K562 (cell line): Measurements from ENCODE around the gene SLC12A6.

Experiments
- BRF2 ChIP-seq: IDR thresholded peaks from 3 replicates; pipeline ENCODE4 v1.6.1; 2011; ENCODE audit warnings: borderline replicate concordance, mild to moderate bottlenecking; ENCODE audit not compliant: insufficient read length, insufficient read depth
- CTCF ChIP-seq, 3 experiments: IDR thresholded peaks in 2 of 3; conservative IDR thresholded peaks in 1 of 3; 2 replicates each; pipeline ENCODE4 v1.5.1; 2011 to 2012; ENCODE audit warnings: low read length in 3 of 3, mild to moderate bottlenecking in 3 of 3, control low read depth in 2 of 3, improper control_type of control experiment in 1 of 3, inconsistent platforms in 1 of 3, low read depth in 1 of 3, mixed read lengths in 1 of 3, moderate library complexity in 1 of 3; ENCODE audit not compliant: insufficient read depth in 2 of 3
- E2F4 ChIP-seq: sonication (generic); formaldehyde crosslinking; IDR thresholded peaks from 2 replicates; pipeline ENCODE4 v1.8.0; 2022; ENCODE audit warnings: mild to moderate bottlenecking, low read depth, missing genetic modification reagents
- EP300 ChIP-seq: IDR thresholded peaks from 2 replicates; pipeline ENCODE4 v1.6.1; 2012; ENCODE audit warnings: low read length, improper control_type of control experiment
- EZH2 ChIP-seq: IDR thresholded peaks from 2 replicates; pipeline ENCODE4 v1.6.1; 2012; ENCODE audit warnings: low read depth, mild to moderate bottlenecking, inconsistent platforms, low read length, borderline replicate concordance
- FOXK1 ChIP-seq: sonication (generic); formaldehyde crosslinking; IDR thresholded peaks from 2 replicates; pipeline ENCODE4 v1.8.0; 2022; ENCODE audit warnings: missing genetic modification reagents, mild to moderate bottlenecking, borderline replicate concordance
- FOXM1 ChIP-seq, 2 experiments: fragments of 450-650 bp in 1 of 2; sonication (generic) in 1 of 2; formaldehyde crosslinking in 1 of 2; IDR thresholded peaks; 2 replicates each; pipeline versions ENCODE4 v1.6.1 to v1.9.0; 2017 to 2022; ENCODE audit warnings: low read depth in 2 of 2, mild to moderate bottlenecking in 2 of 2, missing genetic modification reagents in 1 of 2, moderate library complexity in 1 of 2
- HNRNPLL ChIP-seq: fragments of 200-400 bp; formaldehyde crosslinking; IDR thresholded peaks from 2 replicates; pipeline ENCODE4 v1.6.1; 2017; ENCODE audit warnings: low read length, low read depth, mild to moderate bottlenecking; ENCODE audit not compliant: poor library complexity, severe bottlenecking
- SIRT6 ChIP-seq: IDR thresholded peaks from one replicate; pipeline ENCODE4 v1.6.1; 2012; ENCODE audit warnings: low read depth, mild to moderate bottlenecking, control low read depth, inconsistent platforms, low read length, moderate library complexity
- SMC3 ChIP-seq: conservative IDR thresholded peaks from 2 replicates; pipeline ENCODE4 v1.6.1; 2011; ENCODE audit warnings: low read depth, low read length, improper control_type of control experiment; ENCODE audit not compliant: insufficient read depth
- TAF1 ChIP-seq: IDR thresholded peaks from 2 replicates; pipeline ENCODE4 v1.6.1; 2011; ENCODE audit warnings: mild to moderate bottlenecking, low read length, moderate library complexity; ENCODE audit not compliant: insufficient read depth, control insufficient read depth, severe bottlenecking; ENCODE audit errors: extremely low read depth
- TCF7L2 ChIP-seq: fragments of 150-350 bp; IDR thresholded peaks from 2 replicates; pipeline ENCODE4 v1.6.1; 2016; ENCODE audit warnings: low read depth, mild to moderate bottlenecking, low read length, moderate library complexity
- ZBTB26 ChIP-seq: fragments of 450-650 bp; formaldehyde crosslinking; IDR thresholded peaks from 2 replicates; pipeline ENCODE4 v1.4.0; 2022; ENCODE audit warnings: missing genetic modification characterization
- ZNF23 ChIP-seq: fragments of 250-450 bp; sonication (Bioruptor Pico); IDR thresholded peaks from 2 replicates; pipeline ENCODE4 v1.4.0; 2020; ENCODE audit warnings: mild to moderate bottlenecking

- TF ChIP-seq FOXM1 (IDR thresholded peaks at IDR 0.05; ENCODE audit: low read depth) (no peak), FOXM1 (CRISPR knock-in tag; IDR thresholded peaks at IDR 0.05; ENCODE audit: low read depth) (no peak), ZBTB26 (no peak), EZH2 (no peak), TAF1 (no peak), SMC3 (no peak), E2F4 (CRISPR knock-in tag) (no peak), HNRNPLL (no peak), TCF7L2 (no peak), BRF2 (no peak), CTCF (IDR thresholded peaks at IDR 0.05 in 2 of 3, conservative IDR thresholded peaks at IDR 0.05 in 1 of 3; ENCODE audit: insufficient read depth in 2 of 3, low read depth in 1 of 3, low read length in 3 of 3) (no peak), SIRT6 (no peak), FOXK1 (CRISPR knock-in tag) (no peak), ZNF23 (CRISPR knock-in tag) (no peak), EP300 (no peak)
These were observed 36.4 kb upstream of the SLC12A6 start for GRCh38 chr15:34373951-34374350.
